Omental fat pad (tissue), 4 donors: Measurements from ENCODE around the gene DDIT3. TPM values are rescaled to one million over a fixed set of nuclear protein-coding genes. Genes with fewer than 3 reads are reported as not detected.
"Not testable (repeated sequence)": the region's sequence is repeated elsewhere in the genome, so short reads cannot be mapped to it uniquely, and the experiment has no call there.

ENCODE experiments used
- ATAC-seq: fragments of 150-250 bp; one replicate; pipeline ENCODE4 v1.9.1; 2016; ENCODE audit warnings: mild to moderate bottlenecking, moderate library complexity; ENCODE audit not compliant: low FRiP score
- DNase-seq: peaks from one replicate; pipeline ENCODE4 v3.0.0-alpha.2; 2019; ENCODE audit warnings: low spot score
- CTCF ChIP-seq, 3 donors: fragments of 450-650 bp; IDR thresholded peaks; one replicate each; pipeline ENCODE4 v1.5.1; 2016 to 2017; ENCODE audit warnings: antibody characterized with exemption in 3 of 3, mild to moderate bottlenecking in 3 of 3, moderate library complexity in 2 of 3
- total RNA-seq, 4 donors: library from RNA; depleted of rRNA; stranded (reverse); fragments of >200 nt; gene quantifications; one replicate each; pipeline ENCODE4 v1.1.0, GENCODE V29; 2016

Gene DDIT3
- total RNA-seq, 4 donors from 2014 or later, result 31.5 to 66.6 (median 35.5) TPM

GRCh38 chr12:57522011-57522886 lies 1.9 kb upstream of the DDIT3 start, which contains the start of gene MBD6:
Gene MBD6 (plus strand): TSS chr12:57522824. CDS start chr12:57524304, 1,480 bp downstream.
- DNase-seq, result peak; percentile 74
- peak; percentile 75 for ATAC-seq
- TF ChIP-seq CTCF (IDR thresholded peaks at IDR 0.05), result no peak

DNA sequence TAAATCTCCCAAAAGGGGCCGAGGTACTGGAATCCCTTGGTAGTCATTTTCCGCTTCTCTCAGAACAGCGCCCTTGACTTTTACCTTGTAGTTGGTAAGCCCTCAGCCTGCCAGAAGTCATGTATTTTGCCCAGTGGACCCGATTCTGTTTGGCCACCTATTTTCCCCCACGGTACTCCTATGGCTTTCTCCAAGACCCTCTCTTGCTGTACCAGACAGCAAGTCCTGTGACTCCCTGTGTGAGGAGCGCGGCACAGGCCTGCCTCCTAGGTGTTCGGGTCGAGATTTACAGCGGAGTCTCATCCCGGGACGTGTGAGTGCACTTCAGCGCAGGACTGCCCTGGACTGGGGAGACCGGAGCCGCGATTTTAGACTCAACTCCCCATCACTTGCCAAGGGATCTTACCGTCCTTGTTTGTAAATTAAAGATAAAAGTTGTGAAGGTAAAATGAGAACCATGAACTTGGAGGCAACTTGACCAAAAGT lies 1.3 kb upstream of the DDIT3 start:
- no peak for TF ChIP-seq CTCF (IDR thresholded peaks at IDR 0.05)
- DNase-seq (no peak), ATAC-seq (no peak)

- TF ChIP-seq CTCF (IDR thresholded peaks at IDR 0.05), result no peak
- ATAC-seq, result no peak
- no peak for DNase-seq
Observed at GRCh38 chr12:57519796-57520052, 590 bp downstream of the DDIT3 start.

DNA sequence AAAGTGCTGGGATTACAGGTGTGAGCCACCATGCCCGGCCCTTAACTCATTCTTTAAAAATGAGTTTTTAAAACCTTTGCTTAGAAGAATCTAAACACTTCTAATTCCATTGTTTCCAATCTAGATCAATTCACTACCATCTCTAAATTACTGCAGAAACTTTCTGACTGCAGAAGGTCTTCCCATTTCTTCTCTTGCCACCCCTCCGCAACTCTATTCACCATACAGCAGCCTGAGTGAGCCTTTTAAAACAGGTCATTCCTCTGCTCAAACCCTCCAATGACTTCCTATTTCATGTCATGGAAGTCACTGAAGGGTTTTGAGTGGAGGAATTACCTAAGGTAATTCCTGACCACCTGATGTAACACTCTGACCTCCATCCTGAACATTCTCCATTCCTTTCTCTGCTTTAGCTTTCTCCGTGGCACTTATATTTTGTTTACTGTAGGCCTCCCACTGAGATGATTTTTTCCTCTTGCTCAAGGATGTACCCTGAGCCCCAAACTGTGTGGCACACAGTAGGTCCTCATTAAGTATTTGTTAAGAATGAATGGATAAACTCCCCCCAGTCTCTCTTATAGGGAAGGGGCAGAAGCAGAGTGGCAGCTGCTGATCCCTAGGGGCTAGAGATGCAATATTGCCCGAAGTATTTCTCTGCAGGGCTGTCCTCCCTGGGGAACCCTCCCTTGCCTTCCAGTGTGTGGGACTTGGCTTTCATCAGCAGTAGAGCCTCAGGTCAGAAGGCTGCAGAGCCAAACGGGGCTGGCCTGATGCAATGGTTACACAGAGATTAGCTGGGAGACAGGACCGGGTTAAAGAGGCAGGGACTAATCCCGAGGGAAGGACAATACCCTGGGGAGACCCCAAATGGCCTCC lies 1.2 kb downstream of the DDIT3 start:
- ATAC-seq (no peak), DNase-seq (no peak)
- TF ChIP-seq CTCF (IDR thresholded peaks at IDR 0.05), result no peak

GRCh38 chr12:57518176-57518919 lies 2.0 kb downstream of the DDIT3 start:
- no peak for DNase-seq
- TF ChIP-seq CTCF (IDR thresholded peaks at IDR 0.05), result no peak
- ATAC-seq, result no peak

GRCh38 chr12:57517718-57518117 lies 2.6 kb downstream of the DDIT3 start:
- DNase-seq, ATAC-seq: not testable (repeated sequence)

DNA sequence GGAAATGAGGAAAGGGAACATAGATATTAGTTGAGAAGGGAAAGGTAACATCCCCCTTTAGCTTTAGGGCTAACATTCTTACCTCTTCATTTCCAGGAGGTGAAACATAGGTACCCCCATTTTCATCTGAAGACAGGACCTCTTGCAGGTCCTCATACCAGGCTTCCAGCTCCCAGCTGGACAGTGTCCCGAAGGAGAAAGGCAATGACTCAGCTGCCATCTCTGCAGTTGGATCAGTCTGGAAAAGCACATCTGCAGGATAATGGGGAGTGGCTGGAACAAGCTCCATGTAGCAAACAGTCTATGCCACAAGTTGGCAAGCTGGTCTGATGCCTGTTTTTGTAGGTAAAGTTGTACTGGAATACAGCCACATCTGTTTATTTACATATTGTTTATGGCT lies 3.1 kb downstream of the DDIT3 start:
- no peak for TF ChIP-seq CTCF (IDR thresholded peaks at IDR 0.05)
- ATAC-seq, result no peak
- no peak for DNase-seq
